H1 (cell line): ENCODE data around the gene SLX1A. TPM values are rescaled to one million over a fixed set of nuclear protein-coding genes. Genes with fewer than 3 reads are reported as not detected.

Experiments
- CTCF ChIA-PET: fragments of 300-600 bp; sonication (Branson Sonifier 250); formaldehyde crosslinking; loops from one replicate; lab custom pipeline; 2021; ENCODE audit not compliant: partially characterized antibody; lab: Charles Lee
- POLR2A ChIA-PET: fragments of 300-600 bp; sonication (Branson Sonifier 250); formaldehyde crosslinking; loops from one replicate; lab custom pipeline; 2021; ENCODE audit warnings: inconsistent platforms; ENCODE audit not compliant: partially characterized antibody; lab: Charles Lee
- DNase-seq, 2 experiments: peaks; one replicate each; pipeline versions ENCODE4 v3.0.0 to v3.0.0-alpha.2; 2010 to 2022; ENCODE audit warnings: low spot score in 2 of 2, low read depth in 1 of 2, mixed read lengths in 1 of 2
- FAIRE-seq: peaks from 2 replicates; lab custom pipeline; 2011; peaks lifted over from hg19 to GRCh38; lab: Jason Lieb, UNC
- H2AFZ ChIP-seq: 2 replicates; pipeline ENCODE4 v1.8.1; 2012; ENCODE audit warnings: low read length, inconsistent platforms
- H2AK5ac ChIP-seq: 2 replicates; pipeline ENCODE4 v1.6.1; 2013; ENCODE audit warnings: low read depth, low read length
- H2BK120ac ChIP-seq: replicated peaks from 2 replicates; pipeline ENCODE3; 2013; ENCODE audit warnings: low read depth, low read length, inconsistent platforms
- H2BK12ac ChIP-seq: 2 replicates; pipeline ENCODE4 v1.6.1; 2013; ENCODE audit warnings: low read depth, low read length
- H2BK15ac ChIP-seq: 2 replicates; pipeline ENCODE4 v1.6.1; 2013; ENCODE audit warnings: low read length
- H2BK20ac ChIP-seq: 2 replicates; pipeline ENCODE4 v1.6.1; 2013; ENCODE audit warnings: low read length
- H2BK5ac ChIP-seq: 2 replicates; pipeline ENCODE4 v1.6.1; 2013; ENCODE audit warnings: low read depth, low read length
- H3K14ac ChIP-seq: 2 replicates; pipeline ENCODE4 v1.6.1; 2013; ENCODE audit warnings: inconsistent platforms; ENCODE audit not compliant: insufficient read length
- H3K18ac ChIP-seq: 2 replicates; pipeline ENCODE4 v1.6.1; 2013; ENCODE audit warnings: low read length; ENCODE audit errors: extremely low read depth
- H3K23ac ChIP-seq: 2 replicates; pipeline ENCODE4 v1.6.1; 2013; ENCODE audit warnings: inconsistent platforms; ENCODE audit not compliant: insufficient read length
- H3K23me2 ChIP-seq: 2 replicates; pipeline ENCODE4 v1.6.1; 2013; ENCODE audit warnings: low read depth, low read length
- H3K27ac ChIP-seq: 2 replicates; pipeline ENCODE4 v1.6.1; 2011; ENCODE audit warnings: low read depth, low read length, inconsistent platforms
- H3K27me3 ChIP-seq, 4 experiments: replicated peaks in 1 of 4; 1 replicate in 1 of 4; 2 replicates in 3 of 4; pipeline versions ENCODE4 v1.6.1 to v1.8.1; 2011 to 2013; ENCODE audit warnings: low read length in 3 of 4, mild to moderate bottlenecking in 3 of 4, inconsistent platforms in 2 of 4, mixed read lengths in 2 of 4, moderate library complexity in 1 of 4; ENCODE audit not compliant: control insufficient read depth in 3 of 4, insufficient read depth in 3 of 4; ENCODE audit errors: extremely low read depth in 1 of 4
- H3K36me3 ChIP-seq, 4 experiments: 2 replicates each; pipeline versions ENCODE4 v1.6.1 to v1.8.1; 2011 to 2013; ENCODE audit warnings: mild to moderate bottlenecking in 4 of 4, low read length in 3 of 4, moderate library complexity in 2 of 4, control low read depth in 1 of 4, inconsistent platforms in 1 of 4; ENCODE audit not compliant: insufficient read depth in 4 of 4, control insufficient read depth in 2 of 4
- H3K4ac ChIP-seq: replicated peaks from 2 replicates; pipeline ENCODE3; 2013; ENCODE audit warnings: low read length, low read depth, mixed read lengths, inconsistent platforms; ENCODE audit not compliant: insufficient read length
- H3K4me1 ChIP-seq, 4 experiments: replicated peaks in 1 of 4; 1 replicate in 1 of 4; 2 replicates in 3 of 4; pipeline versions ENCODE4 v1.6.1 to v1.8.1; 2011 to 2013; ENCODE audit warnings: low read length in 3 of 4, inconsistent platforms in 2 of 4, mixed read lengths in 1 of 4; ENCODE audit not compliant: insufficient read depth in 4 of 4, control insufficient read depth in 3 of 4
- H3K4me2 ChIP-seq, 2 experiments: 2 replicates each; pipeline versions ENCODE4 v1.6.1 to v1.8.1; 2011 to 2013; ENCODE audit warnings: low read depth in 2 of 2, low read length in 2 of 2, control low read depth in 1 of 2, inconsistent platforms in 1 of 2, mild to moderate bottlenecking in 1 of 2; ENCODE audit not compliant: insufficient read depth in 1 of 2
- H3K4me3 ChIP-seq, 4 experiments: fragments of 200-600, 300-600 bp in 1 of 4; sonication (generic), shearing (Covaris generic), sonication (Bioruptor Twin) in 1 of 4; 2 replicates each; pipeline versions ENCODE4 v1.5.1 to v1.8.1; 2011 to 2016; ENCODE audit warnings: low read length in 4 of 4, low read depth in 3 of 4, control low read depth in 2 of 4, inconsistent platforms in 2 of 4, mild to moderate bottlenecking in 2 of 4, mixed read lengths in 1 of 4, moderate library complexity in 1 of 4; ENCODE audit not compliant: insufficient read depth in 2 of 4; ENCODE audit errors: extremely low read depth in 1 of 4
- H3K56ac ChIP-seq: replicated peaks from 2 replicates; pipeline ENCODE3; 2013; ENCODE audit warnings: low read depth, mild to moderate bottlenecking, mixed read lengths, low read length, inconsistent platforms; ENCODE audit not compliant: insufficient read length
- H3K79me1 ChIP-seq: 2 replicates; pipeline ENCODE4 v1.6.1; 2013; ENCODE audit warnings: low read depth, low read length, control low read depth
- H3K79me2 ChIP-seq, 2 experiments: 2 replicates each; pipeline versions ENCODE4 v1.6.1 to v1.8.1; 2012 to 2013; ENCODE audit warnings: low read length in 2 of 2, mild to moderate bottlenecking in 2 of 2, inconsistent platforms in 1 of 2; ENCODE audit not compliant: insufficient read depth in 2 of 2, control insufficient read depth in 1 of 2
- H3K9ac ChIP-seq, 4 experiments: replicated peaks in 1 of 4; 1 replicate in 1 of 4; 2 replicates in 3 of 4; pipeline versions ENCODE4 v1.6.1 to v1.8.1; 2011 to 2013; ENCODE audit warnings: low read depth in 3 of 4, low read length in 3 of 4, control low read depth in 2 of 4, mild to moderate bottlenecking in 2 of 4, moderate library complexity in 2 of 4, inconsistent platforms in 1 of 4; ENCODE audit errors: extremely low read depth in 1 of 4
- H3K9me3 ChIP-seq, 2 experiments: 2 replicates each; pipeline versions ENCODE4 v1.6.1 to v1.8.1; 2012 to 2013; ENCODE audit warnings: mild to moderate bottlenecking in 2 of 2, moderate library complexity in 2 of 2, control low read depth in 1 of 2, inconsistent platforms in 1 of 2, low read depth in 1 of 2, low read length in 1 of 2, mixed read lengths in 1 of 2; ENCODE audit not compliant: insufficient read depth in 2 of 2
- H4K20me1 ChIP-seq, 2 experiments: replicated peaks in 1 of 2; 2 replicates each; pipeline versions ENCODE3 to v1.8.1; 2011 to 2013; ENCODE audit warnings: inconsistent platforms in 2 of 2, low read length in 2 of 2, mild to moderate bottlenecking in 1 of 2; ENCODE audit not compliant: insufficient read depth in 2 of 2, control insufficient read depth in 1 of 2
- H4K5ac ChIP-seq: 2 replicates; pipeline ENCODE4 v1.6.1; 2013; ENCODE audit warnings: low read length, low read depth, mixed read lengths, inconsistent platforms; ENCODE audit not compliant: insufficient read length
- H4K8ac ChIP-seq: 2 replicates; pipeline ENCODE4 v1.8.0; 2013; ENCODE audit warnings: mild to moderate bottlenecking, moderate library complexity, low read length, inconsistent platforms; ENCODE audit not compliant: insufficient read depth; ENCODE audit errors: extremely low read depth
- H4K91ac ChIP-seq: replicated peaks from 2 replicates; pipeline ENCODE3; 2013; ENCODE audit warnings: low read length, mixed read lengths, inconsistent platforms; ENCODE audit not compliant: insufficient read length
- ATF3 ChIP-seq: IDR thresholded peaks from 2 replicates; pipeline ENCODE4 v1.6.1; 2011; ENCODE audit warnings: low read depth, mild to moderate bottlenecking, low read length; ENCODE audit not compliant: insufficient read depth
- KDM5A ChIP-seq: fragments of 200-600 bp; IDR thresholded peaks from 2 replicates; pipeline ENCODE4 v1.7.1; 2012; ENCODE audit warnings: mild to moderate bottlenecking, low read length, inconsistent platforms, mixed read lengths
- SP2 ChIP-seq: IDR thresholded peaks from 2 replicates; pipeline ENCODE4 v1.6.1; 2012; ENCODE audit warnings: mild to moderate bottlenecking, low read length, inconsistent platforms
- TEAD4 ChIP-seq: IDR thresholded peaks from 2 replicates; pipeline ENCODE4 v1.6.1; 2012; ENCODE audit warnings: low read depth, low read length, inconsistent platforms, mixed read lengths
- polyA plus RNA-seq, 7 experiments: library from polyadenylated mRNA; depleted of rRNA in 3 of 7; stranded (reverse) in 5 of 7; unstranded in 2 of 7; fragments of >200 nt in 5 of 7; fragments of 200-250 nt in 2 of 7; gene quantifications; 1 replicate in 5 of 7; 2 replicates in 1 of 7; 4 replicates in 1 of 7; pipeline versions ENCODE4 v1.2.1 to v1.2.3, GENCODE V29; 2011 to 2013; ENCODE audit warnings: missing spikeins in 2 of 7, mixed read lengths in 2 of 7
- total RNA-seq: library from RNA; stranded (reverse); fragmentation: NEBNext Ultra II Directional; extraction: Animal tissue kit (Norgen Biotek cat#: 25700); gene quantifications from 2 replicates; pipeline ENCODE4 v1.2.1, GENCODE V29; 2021

The SLX1A gene
- total and polyA plus RNA-seq, 2 of the 8 experiments (the other 6 are each of a cell fraction or from before 2014, with no cell fraction given), result 4.7 to 36.9 TPM

- H3K56ac ChIP-seq, result no peak overlapping the region
- no peaks in the 10 kb centered on the region for H3K27me3 ChIP-seq
- H3K4me3 ChIP-seq, result no peak overlapping the region
- DNase-seq (no peak), FAIRE-seq (no peak)
- no peak overlapping the region for H3K4ac ChIP-seq
- no peak overlapping the region for H3K23ac ChIP-seq
- H3K27ac ChIP-seq, result no peak overlapping the region
- no peak overlapping the region for H2BK120ac ChIP-seq
- no peak overlapping the region for H4K5ac ChIP-seq
- H3K18ac ChIP-seq, result no peak overlapping the region
- H3K14ac ChIP-seq, result no peak overlapping the region
- no peaks in the 10 kb centered on the region for H3K79me1 ChIP-seq
- no peak overlapping the region for H4K8ac ChIP-seq
- no peak overlapping the region for H3K4me2 ChIP-seq
- H2BK20ac ChIP-seq, result no peak overlapping the region
- H2AFZ ChIP-seq, result no peak overlapping the region
- H3K9ac ChIP-seq, result no peak overlapping the region
- POLR2A ChIA-PET, result no interaction called here
- H3K36me3 ChIP-seq, result no peaks in the 10 kb centered on the region
- H3K23me2 ChIP-seq, result no peaks in the 10 kb centered on the region
- H2AK5ac ChIP-seq, result no peak overlapping the region
- CTCF ChIA-PET, result no interaction called here
- no peaks in the 10 kb centered on the region for H3K4me1 ChIP-seq
- no peak overlapping the region for H2BK5ac ChIP-seq
- H2BK15ac ChIP-seq, result no peak overlapping the region
- no peaks in the 10 kb centered on the region for H4K20me1 ChIP-seq
- H3K79me2 ChIP-seq, result no peaks in the 10 kb centered on the region
- H3K9me3 ChIP-seq, result no peaks in the 10 kb centered on the region
- no peak overlapping the region for H2BK12ac ChIP-seq
- no peak overlapping the region for H4K91ac ChIP-seq
- TF ChIP-seq ATF3 (no peak), TEAD4 (no peak), SP2 (no peak), KDM5A (no peak)
Observed at GRCh38 chr16:30144017-30144416, 49.7 kb upstream of the SLX1A start.
